NCI-H510A treated with DMSO at 0.1 percent for 48 hours (cell line): ENCODE measurements around the gene YPEL5.
A peak's percentile ranks its signal among the peaks of the same experiment; 100 is the strongest.

ENCODE experiments used
- DNase-seq: peaks from one replicate; lab custom pipeline; 2025; lab: John Stamatoyannopoulos, UW

The YPEL5 gene

DNA sequence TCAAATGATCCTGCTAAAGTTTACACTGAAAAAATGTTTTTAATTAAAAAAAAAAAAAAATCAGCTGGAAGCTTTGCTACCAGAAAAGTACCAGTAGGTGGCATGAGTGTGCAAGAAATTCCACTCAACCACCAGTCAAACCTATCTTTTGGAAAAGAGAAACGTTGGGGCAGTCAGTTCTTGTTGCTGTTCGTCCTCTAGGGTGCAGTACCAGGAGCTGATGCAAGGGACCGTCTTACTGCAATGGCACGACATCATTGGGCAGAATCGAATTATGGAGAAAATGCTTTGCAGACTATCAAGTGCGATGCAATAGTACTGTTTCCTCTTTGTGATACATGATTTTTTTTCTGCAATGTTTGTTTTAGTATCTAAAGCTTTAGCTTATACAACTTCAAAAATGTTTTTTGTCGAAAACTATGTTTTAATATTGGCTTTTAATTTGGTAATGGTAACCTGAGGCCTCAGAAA is 18.3 kb downstream of the YPEL5 start:
- peak; percentile 88 for DNase-seq

DNA sequence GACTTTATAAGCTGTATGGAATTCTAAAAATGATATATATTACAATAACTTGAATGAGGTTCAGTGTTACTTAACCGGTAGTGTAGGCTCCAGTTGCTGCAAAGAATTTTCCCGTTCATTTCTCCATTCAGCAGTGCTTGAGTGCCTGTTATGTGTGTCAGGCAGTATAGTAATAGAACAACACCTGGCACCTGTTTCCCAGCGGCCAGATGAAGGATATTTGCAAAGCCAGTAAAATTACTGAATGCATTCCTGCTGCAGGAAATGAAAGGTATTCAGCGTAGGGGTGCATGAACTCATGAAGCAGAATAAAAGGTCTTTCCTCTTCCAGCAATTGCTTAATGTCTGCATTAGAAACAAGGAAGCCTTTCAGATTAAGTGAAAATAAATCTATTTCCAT is 18.8 kb downstream of the YPEL5 start:
- peak; percentile 19 for DNase-seq

DNA sequence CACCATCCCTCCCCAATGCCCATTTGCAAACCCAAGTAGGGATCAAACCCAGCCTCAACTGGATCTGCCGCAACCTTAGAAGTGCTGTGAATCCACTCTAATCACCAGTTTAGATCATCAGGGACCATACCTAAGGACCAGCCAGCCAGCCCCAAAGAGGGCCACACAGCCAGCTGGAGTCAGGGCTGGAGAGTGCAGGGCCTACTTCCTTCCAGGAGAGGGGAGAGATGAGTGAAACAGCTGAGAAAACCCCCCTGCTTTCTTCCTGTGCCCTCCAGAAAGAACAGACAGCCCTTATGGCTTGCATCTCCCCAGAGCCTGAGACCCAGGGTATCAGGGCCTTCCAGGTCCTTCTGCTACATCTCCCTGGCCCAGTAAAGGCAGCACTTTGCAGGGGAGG is 25.8 kb downstream of the YPEL5 start:
- no peak for DNase-seq

DNA sequence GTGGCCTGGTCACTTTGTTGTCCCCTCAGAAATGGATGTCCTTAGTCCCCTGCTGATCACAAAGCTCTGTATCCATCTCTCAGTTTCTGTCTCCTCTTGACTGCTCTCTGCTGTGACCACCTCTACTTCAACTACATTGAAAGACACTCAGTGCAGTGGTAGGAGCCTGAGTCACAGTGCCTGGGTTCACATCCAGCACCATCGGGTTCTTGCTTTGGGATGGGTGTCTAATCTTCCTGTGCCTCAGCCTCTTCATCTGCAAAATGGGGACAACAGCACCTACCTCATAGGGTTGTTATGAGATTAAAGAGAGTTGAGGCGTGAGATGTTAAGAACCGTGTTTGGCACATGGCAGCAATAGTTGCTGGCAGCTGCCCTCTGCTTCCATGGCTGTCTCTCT is 30.6 kb downstream of the YPEL5 start:
- DNase-seq = no peak

DNA sequence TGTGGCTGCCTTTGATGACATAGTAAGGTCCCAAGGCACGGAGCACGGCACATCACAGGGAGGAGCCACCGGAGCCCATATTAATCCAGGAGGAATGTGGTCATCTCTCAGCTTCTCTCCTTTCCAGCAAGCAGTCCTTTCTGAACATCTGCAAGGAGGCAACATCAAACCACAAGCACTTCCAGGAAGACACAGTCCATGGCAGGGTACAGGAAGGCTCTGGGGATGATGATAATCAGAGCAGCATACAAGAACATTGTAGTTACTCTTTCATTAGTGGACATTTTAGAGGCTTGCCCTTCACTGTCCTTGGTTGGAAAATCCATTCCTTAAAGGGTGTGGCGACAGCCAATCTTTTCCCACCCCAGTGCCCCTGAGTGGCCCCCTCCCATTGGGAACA is 31.1 kb downstream of the YPEL5 start:
- no peak for DNase-seq

DNA sequence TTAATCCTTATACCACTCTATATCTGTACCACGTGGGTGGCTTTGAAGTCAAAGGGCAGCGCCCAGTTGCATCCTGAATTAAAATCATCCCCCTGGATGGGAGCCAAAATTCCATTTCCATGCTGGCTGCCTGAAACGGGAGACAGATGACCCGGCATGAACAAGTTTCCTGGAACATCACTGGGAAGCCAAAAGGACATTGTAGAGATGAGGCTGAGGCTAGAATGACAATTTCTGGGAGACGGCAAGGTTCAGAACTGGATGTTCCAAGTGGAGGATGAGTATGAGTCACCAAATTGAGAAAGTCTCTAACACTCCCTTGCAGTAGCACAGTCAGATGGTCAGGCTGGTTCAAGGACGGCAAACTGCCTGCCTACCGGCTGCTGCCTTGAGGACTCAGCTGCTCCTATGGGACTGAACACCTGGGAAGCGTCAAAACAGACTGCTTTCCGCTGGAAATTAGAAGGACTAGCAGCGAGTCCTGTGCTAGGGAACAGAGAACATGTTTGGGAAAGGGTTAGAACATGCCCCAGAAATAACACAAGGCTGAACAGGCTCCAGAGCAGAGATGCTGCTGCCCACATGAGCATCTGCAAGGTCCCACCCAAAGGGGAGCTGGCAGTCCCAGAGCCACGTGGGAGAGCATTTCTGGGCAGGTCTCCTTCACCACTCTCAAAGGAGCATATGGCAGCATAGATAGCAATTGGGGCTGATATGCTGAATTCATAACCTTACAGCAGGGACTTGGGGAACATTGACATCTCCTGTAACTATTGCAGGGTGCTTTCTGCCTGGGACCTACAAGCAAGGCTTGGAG is 32.0 kb downstream of the YPEL5 start:
- no peak for DNase-seq

DNA sequence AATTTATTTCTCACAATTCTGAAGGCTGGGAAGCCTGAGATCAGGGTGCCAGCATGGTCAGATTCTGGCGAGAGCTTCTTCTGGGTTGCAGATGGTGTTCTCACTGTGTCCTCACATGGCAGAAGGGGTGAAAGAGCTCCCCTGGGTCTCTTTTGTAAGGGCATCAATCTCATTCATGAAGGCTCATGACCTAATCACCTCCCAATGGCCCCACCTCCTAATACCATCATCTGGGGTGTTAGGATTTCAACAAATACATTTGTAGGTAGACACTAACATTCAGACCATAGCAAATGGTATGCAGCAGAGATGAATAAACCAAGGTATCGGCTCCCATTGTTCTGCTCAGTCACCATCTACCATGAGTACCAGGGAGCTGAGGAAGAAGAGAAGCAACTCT is 32.7 kb downstream of the YPEL5 start:
- no peak for DNase-seq

DNA sequence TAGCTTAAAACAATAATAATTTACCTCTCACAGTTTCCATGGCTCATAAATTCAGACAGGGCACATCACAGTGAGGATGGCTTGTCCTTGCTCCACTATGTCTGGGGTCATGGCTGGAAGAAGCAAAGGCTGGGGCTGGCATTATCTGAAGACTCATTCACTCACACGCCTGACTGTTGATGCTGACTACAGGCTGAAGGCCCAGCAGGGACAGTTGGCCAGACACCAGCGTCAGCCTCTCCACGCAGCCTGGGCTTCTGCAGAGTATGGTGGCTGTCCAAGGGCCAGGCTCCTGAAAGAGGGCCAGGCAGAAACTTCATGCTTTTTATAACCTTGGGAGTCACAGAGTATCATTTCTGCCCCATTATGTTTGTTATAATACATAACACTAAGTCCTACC is 33.4 kb downstream of the YPEL5 start:
- DNase-seq = no peak

DNA sequence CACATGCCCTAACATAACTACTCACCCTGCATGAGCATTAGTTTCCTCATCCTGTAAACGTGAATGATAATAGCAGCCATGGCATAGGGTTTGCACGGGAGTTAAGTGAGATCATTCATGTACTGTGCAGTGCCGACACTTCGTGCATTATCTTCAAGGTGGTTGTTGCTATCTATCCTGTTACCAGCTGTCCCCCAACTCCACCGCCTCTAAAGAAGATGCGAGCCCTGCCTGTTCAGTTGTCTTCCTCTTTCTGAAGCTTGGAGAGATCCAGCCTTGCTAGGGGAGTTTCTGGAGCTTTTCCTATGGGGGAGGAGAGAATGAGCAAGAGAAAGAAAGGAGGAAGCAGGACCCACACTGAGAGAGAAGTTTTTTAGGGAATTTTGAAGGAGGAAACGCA is 34.4 kb downstream of the YPEL5 start:
- no peak for DNase-seq

DNA sequence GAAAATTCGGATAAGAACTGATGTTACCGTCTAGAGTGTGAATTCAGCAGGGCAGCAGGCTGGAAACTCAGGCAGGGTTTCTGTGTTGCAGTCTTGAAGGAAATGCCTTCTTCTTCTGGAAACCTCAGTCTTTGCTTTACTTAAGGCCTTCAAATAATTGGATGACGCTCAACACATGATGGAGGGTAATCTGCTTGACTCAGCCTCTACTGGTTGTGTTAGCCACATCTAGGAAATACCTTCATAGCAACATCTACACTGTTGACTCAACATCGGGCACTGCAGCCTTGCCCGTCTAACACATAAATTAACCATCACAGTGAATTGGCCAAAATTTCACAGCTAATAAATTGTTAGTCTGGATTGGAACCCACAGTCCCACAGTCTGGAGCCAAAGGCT is 37.2 kb downstream of the YPEL5 start:
- DNase-seq = no peak

DNA sequence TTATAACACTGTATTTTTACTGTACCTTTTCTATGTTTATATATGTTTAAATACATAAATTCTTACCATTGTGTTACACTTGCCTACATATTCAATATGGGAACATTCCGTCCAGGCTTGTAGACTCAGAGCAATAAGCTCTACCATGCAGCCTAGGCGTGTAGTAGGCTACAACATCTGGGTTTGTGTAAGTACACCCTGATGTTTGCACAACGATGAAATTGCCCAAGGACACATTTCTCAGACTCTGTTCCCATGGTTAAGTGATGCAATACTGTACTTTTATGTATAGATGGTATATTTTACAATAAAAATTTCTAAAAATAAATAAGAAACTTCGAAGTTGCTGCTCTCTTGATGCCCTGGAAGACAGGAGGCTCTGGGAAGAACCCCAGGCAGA is 38.4 kb downstream of the YPEL5 start:
- no peak for DNase-seq

DNA sequence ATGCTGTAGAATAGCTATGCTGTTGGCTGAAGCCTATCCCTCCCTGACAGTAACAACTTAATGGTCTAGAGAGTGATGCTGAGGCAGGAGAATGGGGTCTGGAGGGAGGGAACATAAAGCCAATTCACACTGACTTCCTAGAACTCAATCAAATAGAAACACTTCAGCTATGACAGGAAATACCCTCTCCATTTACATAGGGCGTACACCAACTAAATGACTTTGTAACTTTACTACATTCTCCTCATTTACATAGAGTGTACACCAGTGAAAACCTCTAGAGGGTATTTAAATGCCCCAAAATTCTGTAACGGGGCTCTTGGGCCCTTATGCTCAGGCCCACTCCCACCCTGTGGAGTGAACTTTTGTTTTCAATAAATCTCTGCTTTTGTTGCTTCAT is 41.5 kb downstream of the YPEL5 start:
- no peak for DNase-seq

DNA sequence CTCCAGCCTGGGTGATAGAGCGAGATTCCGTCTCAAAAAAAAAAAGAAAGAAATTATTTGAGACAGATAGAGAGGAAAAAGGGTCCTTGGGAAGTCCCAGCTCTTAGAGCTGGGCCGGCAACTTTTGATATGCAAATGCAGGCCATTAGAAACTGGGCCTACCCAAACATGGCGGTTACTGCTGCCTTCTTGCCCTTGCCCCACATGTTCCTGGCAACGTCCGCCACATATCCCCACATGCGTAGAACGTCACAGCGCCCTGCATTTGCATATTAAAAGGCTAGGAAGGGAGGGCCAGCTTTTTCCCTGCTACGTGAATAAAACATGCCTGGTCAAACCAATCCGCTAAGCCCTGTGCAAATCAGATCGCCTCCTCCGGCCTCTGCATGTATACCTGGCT is 43.8 kb downstream of the YPEL5 start:
- no peak for DNase-seq

DNA sequence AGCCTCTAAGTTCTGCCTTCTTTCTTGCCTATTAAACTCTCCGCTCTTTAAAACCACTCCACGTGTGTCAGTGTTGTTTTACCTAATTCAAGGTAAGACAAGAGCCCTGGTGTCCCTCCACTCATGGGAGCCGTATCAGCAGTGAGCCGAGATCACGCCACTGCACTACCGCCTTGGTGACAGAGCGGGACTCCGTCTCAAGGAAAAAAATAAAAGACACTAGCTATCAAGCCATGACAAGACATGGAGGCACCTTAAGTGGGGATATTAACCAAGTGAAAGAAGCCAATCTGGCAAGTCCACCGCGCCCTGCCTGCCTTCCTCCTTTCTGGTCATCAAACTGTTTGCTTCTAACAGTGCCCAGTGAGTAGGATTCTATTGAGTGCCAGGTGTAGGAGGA is 44.3 kb downstream of the YPEL5 start:
- no peak for DNase-seq

DNA sequence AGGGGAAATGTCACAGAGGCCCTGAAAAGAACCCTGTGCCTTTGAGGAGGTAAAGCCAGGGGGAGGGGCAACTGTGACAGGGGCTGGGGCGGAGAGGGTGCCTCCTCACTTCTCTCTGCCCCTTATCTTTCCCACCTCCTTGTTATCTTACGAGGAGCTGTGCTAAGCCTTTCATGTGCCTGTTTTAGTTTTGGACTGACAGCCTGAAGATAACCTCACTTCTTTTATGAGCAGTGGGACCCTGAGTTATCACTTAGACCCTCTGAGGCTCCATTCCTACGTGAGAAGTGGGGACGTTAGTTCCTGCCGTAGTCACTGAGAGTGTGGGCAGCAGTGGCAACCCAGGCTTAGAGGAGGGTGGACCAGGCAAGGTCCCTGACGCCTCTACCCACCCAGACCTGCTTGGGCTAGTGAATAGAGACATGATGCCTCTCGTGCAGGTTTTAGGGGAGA is 45.0 kb downstream of the YPEL5 start:
- no peak for DNase-seq

DNA sequence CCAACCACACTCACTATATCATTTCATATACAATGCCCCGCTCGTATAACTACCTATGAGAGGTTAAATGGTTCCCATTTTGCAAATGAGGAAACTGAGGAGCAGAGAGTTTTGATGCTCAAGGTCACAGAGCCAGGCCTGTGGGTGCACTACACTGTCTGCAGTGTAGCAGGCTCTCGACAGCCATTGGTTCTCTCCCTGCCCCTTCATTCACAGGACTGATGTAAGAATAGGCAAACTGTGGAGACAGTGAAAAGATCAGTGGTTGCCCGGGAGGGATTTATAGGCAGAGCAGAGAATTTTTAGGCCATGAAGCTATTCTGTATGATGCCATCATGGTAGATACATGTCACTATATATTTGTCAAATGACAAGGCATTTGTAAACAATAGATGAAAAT is 45.5 kb downstream of the YPEL5 start:
- DNase-seq = no peak

DNA sequence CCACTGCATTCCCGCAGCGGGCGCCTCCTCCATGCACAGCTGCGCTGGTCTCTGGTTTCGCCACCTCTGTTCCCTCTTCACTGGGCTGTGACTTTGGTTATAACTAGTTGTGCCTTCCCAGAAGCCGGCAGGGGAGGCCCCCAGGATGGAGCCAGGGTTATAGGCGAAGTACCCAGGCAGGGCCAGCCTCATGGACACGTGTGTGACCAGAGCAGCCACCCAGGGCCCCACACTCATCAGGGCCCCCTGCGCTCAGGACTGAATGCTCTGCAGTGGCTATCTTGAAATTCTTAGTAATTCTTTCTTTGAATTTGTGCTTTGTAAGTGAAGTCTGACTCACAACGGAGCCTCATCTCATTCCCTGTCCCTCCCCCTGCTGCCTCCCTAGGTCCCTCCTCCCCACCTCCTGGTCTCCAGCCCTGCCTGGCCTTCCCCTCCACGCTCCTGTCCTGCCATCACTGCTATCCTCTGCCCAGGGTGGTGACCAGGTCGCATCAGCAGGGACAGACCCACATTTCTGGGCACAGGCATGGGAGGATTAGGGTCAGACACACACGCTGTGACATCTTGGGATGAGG is 46.4 kb downstream of the YPEL5 start:
- DNase-seq = no peak

DNA sequence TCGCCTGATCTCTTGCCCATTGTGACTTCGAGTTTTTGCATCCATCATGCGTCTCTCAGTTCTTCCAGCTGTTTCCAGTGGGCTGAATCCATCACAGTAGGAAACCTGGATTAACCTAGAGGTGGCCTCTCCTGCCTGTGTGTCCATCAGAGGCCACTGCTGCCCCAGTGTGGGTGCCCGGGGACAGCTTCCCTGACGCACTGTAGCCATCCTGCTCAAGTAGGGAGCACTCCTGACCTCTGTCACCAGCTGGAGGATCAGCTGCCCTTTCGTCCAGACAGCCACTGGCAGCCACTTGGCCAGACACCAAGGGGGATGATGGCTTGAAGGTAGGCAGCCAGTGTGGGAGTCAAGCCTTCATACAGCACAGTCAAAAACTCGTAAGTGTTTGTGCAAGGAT is 47.6 kb downstream of the YPEL5 start:
- no peak for DNase-seq

DNA sequence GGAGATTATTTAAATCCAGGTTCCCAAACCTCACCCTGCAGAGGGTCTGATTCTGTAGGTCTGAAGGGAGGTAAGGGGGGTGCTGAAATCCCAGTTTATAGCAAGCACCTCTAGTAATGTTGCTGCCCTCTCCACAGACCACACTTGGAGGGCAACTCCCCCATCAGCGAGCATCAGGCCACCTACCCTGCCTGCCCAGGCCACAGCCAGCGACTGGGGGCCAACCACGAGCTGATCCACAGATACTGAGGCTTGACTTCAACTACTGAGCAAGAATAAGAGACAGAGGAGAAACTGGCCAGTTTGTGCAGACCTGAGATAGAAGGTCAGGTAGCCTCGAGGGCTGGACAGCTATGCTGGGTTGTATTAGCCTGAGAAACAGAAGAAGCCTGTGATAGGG is 48.2 kb downstream of the YPEL5 start:
- DNase-seq = no peak

DNA sequence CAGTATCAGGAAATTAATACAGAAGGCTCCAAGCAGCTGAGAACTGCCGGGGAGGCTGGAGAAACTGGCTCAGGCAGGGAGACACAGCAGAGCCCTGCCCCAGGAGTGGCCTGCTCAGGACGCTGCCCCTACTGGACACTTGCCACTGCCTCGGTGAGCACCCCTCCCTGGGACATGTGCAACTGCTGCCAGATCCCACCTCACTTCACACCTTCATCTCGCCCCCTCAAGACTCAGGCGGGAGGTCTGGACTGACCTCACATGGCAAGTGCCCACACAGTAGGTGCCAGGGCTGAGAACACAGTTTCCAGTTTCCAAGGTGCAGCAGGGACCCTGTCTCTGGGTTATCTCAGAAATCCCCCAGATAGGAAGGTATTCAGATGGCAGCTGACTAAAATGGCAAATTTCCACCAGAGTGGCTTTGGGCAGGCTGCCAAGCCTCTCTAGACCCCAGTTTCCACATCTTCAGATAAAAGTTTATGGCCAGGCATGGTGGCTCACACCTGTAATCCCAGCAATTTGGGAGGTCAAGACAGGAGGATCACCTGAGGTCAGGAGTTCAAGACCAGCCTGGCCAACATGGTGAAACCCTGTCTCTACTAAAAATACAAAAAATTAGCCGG is 50.9 kb downstream of the YPEL5 start:
- DNase-seq = no peak

DNA sequence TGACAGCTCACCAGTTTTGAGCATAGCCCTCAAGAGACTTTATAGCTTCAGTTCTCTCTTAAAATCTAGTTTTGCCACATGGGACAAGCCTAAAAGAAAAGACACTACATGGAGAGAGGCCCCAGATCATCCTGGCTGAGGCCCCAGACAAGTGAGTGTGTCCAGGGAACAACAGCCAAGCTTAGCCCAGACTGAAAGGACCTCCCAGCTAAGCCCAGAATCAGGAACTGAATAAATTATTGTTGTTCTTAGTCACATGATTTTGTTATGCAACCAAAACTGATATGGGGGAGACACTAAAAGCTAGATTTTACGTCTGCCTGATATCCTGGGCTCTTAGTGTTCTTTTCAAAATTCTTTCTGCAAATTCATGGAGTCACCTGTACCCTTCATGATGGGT is 55.2 kb downstream of the YPEL5 start:
- DNase-seq = no peak

DNA sequence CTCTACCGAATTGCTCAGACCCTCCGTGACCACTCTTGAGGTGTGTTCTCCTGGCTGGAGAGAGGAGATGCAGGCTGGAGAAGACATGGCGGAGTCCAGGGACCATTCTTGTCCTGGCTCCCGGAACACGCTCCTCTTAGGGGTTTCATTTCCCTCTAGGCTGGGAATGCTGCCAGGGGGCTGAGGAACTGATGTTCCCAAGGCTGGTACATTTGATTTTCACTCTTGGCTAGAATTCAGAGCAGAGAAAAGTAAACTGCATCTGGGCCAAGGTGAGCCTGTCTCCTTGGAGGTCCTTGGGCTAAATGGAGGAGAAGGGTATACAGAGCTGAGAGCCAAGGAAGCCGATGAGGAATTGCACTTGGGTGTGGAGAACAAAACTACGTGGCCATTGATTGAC is 56.3 kb downstream of the YPEL5 start:
- no peak for DNase-seq

DNA sequence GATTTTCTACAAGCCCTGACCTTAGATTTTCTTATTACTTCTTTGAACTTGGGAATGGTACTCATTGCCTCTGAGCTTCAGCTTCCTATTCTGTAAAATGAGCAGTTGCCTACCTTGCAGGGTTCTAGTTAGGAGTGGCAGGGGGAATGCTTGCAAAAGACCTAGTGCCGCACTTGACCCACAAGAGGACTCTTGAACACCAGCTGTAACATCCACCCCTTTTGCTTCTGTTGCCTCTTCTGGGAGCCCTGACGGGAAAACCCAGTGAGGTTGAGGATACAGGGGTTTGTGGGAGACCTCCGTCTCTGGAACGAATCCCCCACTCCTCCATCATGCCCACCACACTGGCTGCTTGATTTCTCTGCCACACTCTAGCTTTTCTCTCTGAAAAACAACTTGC is 57.5 kb downstream of the YPEL5 start:
- DNase-seq = peak; percentile 89
